HCT116 (cell line): ENCODE data around the gene IFRD1. TPM values are rescaled to one million over a fixed set of nuclear protein-coding genes. Genes with fewer than 3 reads are reported as not detected.

Experiments used
- ATAC-seq: fragments of 200-7000 bp; cut with Tn5 transposase; 2 replicates; pipeline ENCODE4 v1.9.1; 2020; ENCODE audit warnings: mild to moderate bottlenecking, moderate library complexity
- BruUV-seq: library from RNA; stranded (reverse); fragments of 400-500 nt; replicated peaks from 2 replicates; lab custom pipeline; 2021; lab: Mats Ljungman, UMichigan
- CTCF ChIA-PET: fragments of 300-600 bp; sonication (Branson Sonifier 250); formaldehyde crosslinking; loops from one replicate; lab custom pipeline; 2021; ENCODE audit warnings: antibody characterized with exemption; lab: Charles Lee
- POLR2A ChIA-PET: fragments of 300-600, 350-600 bp; sonication (Branson Sonifier 250); formaldehyde crosslinking; loops from one replicate; lab custom pipeline; 2021; ENCODE audit warnings: antibody characterized with exemption; lab: Charles Lee
- RAD21 ChIA-PET, 2 experiments: fragments of 300-600 bp; sonication (Branson Sonifier 250); formaldehyde crosslinking; loops; one replicate each; lab custom pipeline; 2023; ENCODE audit warnings: low total read pairs in 2 of 2; ENCODE audit not compliant: uncharacterized antibody in 2 of 2, unreplicated experiment in 2 of 2, low non-redundant PET in 1 of 2; lab: Charles Lee
- DNase-seq: peaks from one replicate; pipeline ENCODE4 v3.0.0-alpha.2; 2010; ENCODE audit warnings: low read depth, low spot score
- H2AFZ ChIP-seq: fragments of 200-600 bp; shearing (Covaris generic), sonication (generic); 2 replicates; pipeline ENCODE4 v1.6.1; 2017; ENCODE audit warnings: low read depth, mixed run types, mixed read lengths, antibody characterized with exemption, low read length; ENCODE audit not compliant: poor library complexity, severe bottlenecking
- H3K27ac ChIP-seq: 2 replicates; pipeline ENCODE4 v1.5.1; 2012; ENCODE audit warnings: low read depth, low read length
- H3K27me3 ChIP-seq: fragments of 200-600 bp; sonication (generic); 2 replicates; pipeline ENCODE4 v1.6.1; 2016; ENCODE audit warnings: mixed run types, low read length, mixed read lengths; ENCODE audit not compliant: insufficient read depth
- H3K36me3 ChIP-seq, 2 experiments: fragments of 200-500 bp in 1 of 2; fragments of 200-600 bp in 1 of 2; sonication (Bioruptor generic) in 1 of 2; sonication (generic) in 1 of 2; 2 replicates each; pipeline versions ENCODE4 v1.5.1 to v1.6.1; 2014 to 2016; ENCODE audit warnings: low read length in 2 of 2, inconsistent platforms in 1 of 2, mixed read lengths in 1 of 2, mixed run types in 1 of 2; ENCODE audit not compliant: insufficient read depth in 2 of 2, control insufficient read depth in 1 of 2
- H3K4me1 ChIP-seq, 2 experiments: fragments of 200-600 bp in 1 of 2; sonication (generic) in 1 of 2; 2 replicates each; pipeline versions ENCODE4 v1.5.1 to v1.6.1; 2012 to 2017; ENCODE audit warnings: low read length in 2 of 2, inconsistent platforms in 1 of 2, mild to moderate bottlenecking in 1 of 2, mixed read lengths in 1 of 2, mixed run types in 1 of 2, moderate library complexity in 1 of 2; ENCODE audit not compliant: insufficient read depth in 2 of 2, control insufficient read depth in 1 of 2
- H3K4me2 ChIP-seq: fragments of 200-600 bp; sonication (generic); 2 replicates; pipeline ENCODE4 v1.6.1; 2017; ENCODE audit warnings: mixed run types, low read length, mixed read lengths
- H3K4me3 ChIP-seq, 2 experiments: fragments of 200-600 bp in 1 of 2; sonication (generic) in 1 of 2; replicated peaks in 1 of 2; 2 replicates each; pipeline ENCODE4 v1.5.1; 2011 to 2016; ENCODE audit warnings: low read length in 2 of 2, control low read depth in 1 of 2, low read depth in 1 of 2, mild to moderate bottlenecking in 1 of 2, mixed read lengths in 1 of 2, mixed run types in 1 of 2
- H3K79me2 ChIP-seq: fragments of 200-600 bp; sonication (generic); 2 replicates; pipeline ENCODE4 v1.6.1; 2017; ENCODE audit warnings: mild to moderate bottlenecking, mixed run types, low read length, moderate library complexity, mixed read lengths; ENCODE audit not compliant: insufficient read depth
- H3K9ac ChIP-seq: fragments of 200-600 bp; sonication (generic); 2 replicates; pipeline ENCODE4 v1.6.1; 2016; ENCODE audit warnings: low read length, mixed read lengths
- H3K9me2 ChIP-seq: fragments of 200-600 bp; sonication (generic), shearing (Covaris generic); 2 replicates; pipeline ENCODE4 v1.6.1; 2017; ENCODE audit warnings: mixed run types, mild to moderate bottlenecking, moderate library complexity; ENCODE audit not compliant: insufficient read depth
- H3K9me3 ChIP-seq, 2 experiments: fragments of 200-500 bp in 1 of 2; fragments of 200-600 bp in 1 of 2; sonication (Bioruptor generic) in 1 of 2; sonication (generic) in 1 of 2; 2 replicates each; pipeline ENCODE4 v1.6.1; 2014 to 2017; ENCODE audit warnings: low read length in 2 of 2, mixed read lengths in 2 of 2, inconsistent platforms in 1 of 2, low read depth in 1 of 2, mild to moderate bottlenecking in 1 of 2, mixed run types in 1 of 2, moderate library complexity in 1 of 2; ENCODE audit not compliant: control insufficient read depth in 1 of 2, insufficient read depth in 1 of 2
- H4K20me1 ChIP-seq: fragments of 200-600 bp; sonication (generic), shearing (Covaris generic); 2 replicates; pipeline ENCODE4 v1.6.1; 2017; ENCODE audit warnings: mixed run types, mild to moderate bottlenecking, moderate library complexity; ENCODE audit not compliant: insufficient read depth
- CBX3 ChIP-seq: IDR thresholded peaks from 2 replicates; pipeline ENCODE4 v1.6.1; 2012; ENCODE audit warnings: low read depth
- CEBPB ChIP-seq: IDR thresholded peaks from 2 replicates; pipeline ENCODE4 v1.6.1; 2012; ENCODE audit warnings: low read depth
- ELF1 ChIP-seq: IDR thresholded peaks from 2 replicates; pipeline ENCODE4 v1.6.1; 2012; ENCODE audit warnings: low read depth, borderline replicate concordance
- EZH2 ChIP-seq: fragments of 200-600 bp; sonication (generic); IDR thresholded peaks from 2 replicates; pipeline ENCODE4 v1.6.1; 2017; ENCODE audit warnings: antibody characterized with exemption, mixed run types
- EZH2phosphoT487 ChIP-seq: fragments of 200-600 bp; IDR thresholded peaks from 2 replicates; pipeline ENCODE4 v1.6.1; 2018; ENCODE audit warnings: antibody characterized with exemption, borderline replicate concordance
- POLR2A ChIP-seq: IDR thresholded peaks from 2 replicates; pipeline ENCODE4 v1.7.0; 2011; ENCODE audit warnings: borderline replicate concordance; ENCODE audit not compliant: insufficient read depth, insufficient read length; ENCODE audit errors: extremely low read depth
- POLR2AphosphoS5 ChIP-seq: IDR thresholded peaks from 2 replicates; pipeline ENCODE4 v1.6.1; 2011; ENCODE audit warnings: mild to moderate bottlenecking, low read depth, low read length, moderate library complexity
- RAD21 ChIP-seq: IDR thresholded peaks from 2 replicates; pipeline ENCODE4 v1.6.1; 2012; ENCODE audit warnings: low read depth, mild to moderate bottlenecking
- SP1 ChIP-seq: IDR thresholded peaks from 2 replicates; pipeline ENCODE4 v1.6.1; 2012; ENCODE audit warnings: low read depth
- YY1 ChIP-seq: IDR thresholded peaks from 2 replicates; pipeline ENCODE4 v1.6.1; 2011; ENCODE audit warnings: low read length, low read depth, moderate library complexity, mild to moderate bottlenecking; ENCODE audit not compliant: insufficient replicate concordance; ENCODE audit errors: extremely low read depth
- ZNF274 ChIP-seq: fragments of 200-500 bp; sonication (Bioruptor generic); IDR thresholded peaks from 2 replicates; pipeline ENCODE4 v1.6.1; 2014; ENCODE audit warnings: mild to moderate bottlenecking, low read depth, low read length, inconsistent platforms
- intact Hi-C: fragments of 100-400 bp; cut with micrococcal nuclease; formaldehyde crosslinking; loops from 2 replicates; pipeline ENCODE4 v1.10.0; 2022
- total RNA-seq: library from RNA; stranded (reverse); gene quantifications from one replicate; pipeline ENCODE4 v1.2.1, GENCODE V29; 2021; ENCODE audit not compliant: unreplicated experiment
- TF ChIP-seq, protein P1 (sequence below): IDR thresholded peaks from 2 replicates; pipeline ENCODE4 v1.6.1; 2012
- TF ChIP-seq, protein P2 (sequence below): IDR thresholded peaks from 2 replicates; pipeline ENCODE4 v1.6.1; 2012
- TF ChIP-seq, protein P3 (sequence below): IDR thresholded peaks from 2 replicates; pipeline ENCODE4 v1.6.1; 2011; ENCODE audit warnings: mild to moderate bottlenecking, low read length, moderate library complexity; ENCODE audit not compliant: insufficient replicate concordance; ENCODE audit errors: extremely low read depth
- TF ChIP-seq, protein P4 (sequence below), 3 experiments: fragments of 200-600 bp in 1 of 3; sonication (generic) in 1 of 3; IDR thresholded peaks in 2 of 3; conservative IDR thresholded peaks in 1 of 3; 2 replicates each; pipeline ENCODE4 v1.5.1; 2012 to 2017; ENCODE audit warnings: low read depth in 2 of 3, low read length in 2 of 3, antibody characterized with exemption in 1 of 3, borderline replicate concordance in 1 of 3, control low read depth in 1 of 3, mild to moderate bottlenecking in 1 of 3, mixed read lengths in 1 of 3, mixed run types in 1 of 3, moderate library complexity in 1 of 3; ENCODE audit not compliant: insufficient read depth in 1 of 3

Gene IFRD1
- total RNA-seq, 1 experiment from 2014 or later, result 43.6 TPM

DNA sequence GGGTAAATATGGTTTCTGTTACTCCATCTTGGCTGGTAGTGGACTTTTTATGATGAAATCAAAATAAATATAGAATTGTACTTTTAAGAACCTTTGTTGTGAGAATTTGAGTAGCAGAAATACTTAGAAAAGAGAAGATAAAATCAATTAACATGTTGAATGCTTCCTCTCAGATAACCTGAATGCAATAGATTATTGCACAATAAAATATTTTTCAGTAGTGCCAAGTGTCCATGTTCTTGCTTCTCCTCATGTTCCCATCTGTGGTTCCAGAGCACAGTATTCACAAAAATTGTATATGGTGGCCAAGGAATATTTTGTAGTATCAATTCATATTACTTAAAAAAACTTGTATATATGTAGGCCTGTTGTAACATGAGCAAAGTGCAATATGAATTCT lies 45.9 kb upstream of the IFRD1 start:
- Histone ChIP-seq H4K20me1 (no peaks in the 10 kb centered on the region), H3K36me3 (no peaks in the 10 kb centered on the region), H3K4me3 (no peak overlapping the region), H3K79me2 (no peaks in the 10 kb centered on the region), H2AFZ (no peak overlapping the region), H3K4me1 (no peaks in the 10 kb centered on the region), H3K9me2 (0 out of 2 replicates have a peak, but pooled peaks cover 2% of the 10 kb centered on the region), H3K4me2 (no peak overlapping the region), H3K27ac (no peak overlapping the region), H3K27me3 (no peaks in the 10 kb centered on the region; the same call in 1 of the 2 replicates), H3K9ac (no peak overlapping the region), H3K9me3 (no peaks in the 10 kb centered on the region)
- CTCF ChIA-PET, result no interaction called here
- TF ChIP-seq CEBPB, result no peak
- TF ChIP-seq RAD21, result no peak
- no peak for TF ChIP-seq EZH2phosphoT487
- TF ChIP-seq, protein P1, sequence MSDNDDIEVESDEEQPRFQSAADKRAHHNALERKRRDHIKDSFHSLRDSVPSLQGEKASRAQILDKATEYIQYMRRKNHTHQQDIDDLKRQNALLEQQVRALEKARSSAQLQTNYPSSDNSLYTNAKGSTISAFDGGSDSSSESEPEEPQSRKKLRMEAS, result no peak
- TF ChIP-seq, protein P2, sequence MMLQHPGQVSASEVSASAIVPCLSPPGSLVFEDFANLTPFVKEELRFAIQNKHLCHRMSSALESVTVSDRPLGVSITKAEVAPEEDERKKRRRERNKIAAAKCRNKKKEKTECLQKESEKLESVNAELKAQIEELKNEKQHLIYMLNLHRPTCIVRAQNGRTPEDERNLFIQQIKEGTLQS, result no peak
- TF ChIP-seq, protein P3, sequence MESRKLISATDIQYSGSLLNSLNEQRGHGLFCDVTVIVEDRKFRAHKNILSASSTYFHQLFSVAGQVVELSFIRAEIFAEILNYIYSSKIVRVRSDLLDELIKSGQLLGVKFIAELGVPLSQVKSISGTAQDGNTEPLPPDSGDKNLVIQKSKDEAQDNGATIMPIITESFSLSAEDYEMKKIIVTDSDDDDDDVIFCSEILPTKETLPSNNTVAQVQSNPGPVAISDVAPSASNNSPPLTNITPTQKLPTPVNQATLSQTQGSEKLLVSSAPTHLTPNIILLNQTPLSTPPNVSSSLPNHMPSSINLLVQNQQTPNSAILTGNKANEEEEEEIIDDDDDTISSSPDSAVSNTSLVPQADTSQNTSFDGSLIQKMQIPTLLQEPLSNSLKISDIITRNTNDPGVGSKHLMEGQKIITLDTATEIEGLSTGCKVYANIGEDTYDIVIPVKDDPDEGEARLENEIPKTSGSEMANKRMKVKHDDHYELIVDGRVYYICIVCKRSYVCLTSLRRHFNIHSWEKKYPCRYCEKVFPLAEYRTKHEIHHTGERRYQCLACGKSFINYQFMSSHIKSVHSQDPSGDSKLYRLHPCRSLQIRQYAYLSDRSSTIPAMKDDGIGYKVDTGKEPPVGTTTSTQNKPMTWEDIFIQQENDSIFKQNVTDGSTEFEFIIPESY, result no peak
- TF ChIP-seq POLR2AphosphoS5, result no peak
- TF ChIP-seq ZNF274, result no peak
- TF ChIP-seq, protein P4, sequence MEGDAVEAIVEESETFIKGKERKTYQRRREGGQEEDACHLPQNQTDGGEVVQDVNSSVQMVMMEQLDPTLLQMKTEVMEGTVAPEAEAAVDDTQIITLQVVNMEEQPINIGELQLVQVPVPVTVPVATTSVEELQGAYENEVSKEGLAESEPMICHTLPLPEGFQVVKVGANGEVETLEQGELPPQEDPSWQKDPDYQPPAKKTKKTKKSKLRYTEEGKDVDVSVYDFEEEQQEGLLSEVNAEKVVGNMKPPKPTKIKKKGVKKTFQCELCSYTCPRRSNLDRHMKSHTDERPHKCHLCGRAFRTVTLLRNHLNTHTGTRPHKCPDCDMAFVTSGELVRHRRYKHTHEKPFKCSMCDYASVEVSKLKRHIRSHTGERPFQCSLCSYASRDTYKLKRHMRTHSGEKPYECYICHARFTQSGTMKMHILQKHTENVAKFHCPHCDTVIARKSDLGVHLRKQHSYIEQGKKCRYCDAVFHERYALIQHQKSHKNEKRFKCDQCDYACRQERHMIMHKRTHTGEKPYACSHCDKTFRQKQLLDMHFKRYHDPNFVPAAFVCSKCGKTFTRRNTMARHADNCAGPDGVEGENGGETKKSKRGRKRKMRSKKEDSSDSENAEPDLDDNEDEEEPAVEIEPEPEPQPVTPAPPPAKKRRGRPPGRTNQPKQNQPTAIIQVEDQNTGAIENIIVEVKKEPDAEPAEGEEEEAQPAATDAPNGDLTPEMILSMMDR (IDR thresholded peaks at IDR 0.05 in 2 of 3, conservative IDR thresholded peaks at IDR 0.05 in 1 of 3; ENCODE audit: borderline replicate concordance in 1 of 3, insufficient read depth in 1 of 3, low read depth in 2 of 3, low read length in 2 of 3), result no peak
- TF ChIP-seq YY1, result no peak
- TF ChIP-seq POLR2A, result no peak
- TF ChIP-seq SP1, result no peak
- TF ChIP-seq EZH2, result no peak
- no peak for TF ChIP-seq ELF1
- no peak for TF ChIP-seq CBX3
- ATAC-seq, result no peak
- POLR2A ChIA-PET, result no interaction called here
- intact Hi-C loops, result no loop called here
- RAD21 ChIA-PET, result no interaction called here
- DNase-seq, result no peak
- BruUV-seq, result no TSS peak
